G401 (cell line): ENCODE measurements around the gene LDLRAP1. TPM values are rescaled to one million over a fixed set of nuclear protein-coding genes. Genes with fewer than 3 reads are reported as not detected.

ENCODE experiments used
- DNase-seq: peaks from one replicate; pipeline ENCODE4 v3.0.0-alpha.2; 2015; ENCODE audit warnings: low spot score
- in situ Hi-C: cut with HindIII; loops from 2 replicates; pipeline ENCODE4 v1.10.0; 2016; ENCODE audit warnings: low sequenced_read_pairs, mixed read lengths
- total RNA-seq: library from RNA; depleted of rRNA; stranded (reverse); fragments of >200 nt; shearing (Covaris generic); gene quantifications from 2 replicates; pipeline ENCODE4 v1.2.3, GENCODE V29; 2014; rRNA removed

LDLRAP1 gene
- total RNA-seq, 1 experiment from 2014 or later = 30.6 TPM

DNA sequence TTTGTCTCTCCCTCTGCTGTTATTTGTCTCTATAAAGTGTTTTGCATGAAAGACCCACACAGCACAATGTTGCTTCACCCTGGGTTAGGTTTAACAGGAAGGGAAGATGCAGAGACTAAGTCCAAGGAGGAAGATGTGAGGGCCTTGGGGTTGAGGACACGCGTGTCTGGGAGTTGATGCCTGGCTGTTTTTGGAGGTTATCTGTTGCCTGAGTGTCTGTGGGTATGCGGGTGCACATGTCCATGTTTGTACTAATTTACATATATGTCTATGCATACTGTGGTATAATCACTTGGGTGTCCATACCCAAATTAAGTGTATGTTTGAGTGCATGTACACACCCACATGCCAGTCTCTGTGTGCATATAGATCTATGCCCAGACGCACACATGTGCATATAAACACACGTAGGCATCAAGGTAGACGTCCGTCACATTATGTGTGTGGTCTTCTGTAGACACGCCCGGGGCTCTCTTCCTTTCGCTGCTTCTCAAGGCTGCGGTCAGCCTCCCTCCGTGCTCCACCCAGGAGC lies 72.2 kb downstream of the LDLRAP1 start:
- in situ Hi-C loops = no loop called here
- peak; percentile 50 for DNase-seq

DNA sequence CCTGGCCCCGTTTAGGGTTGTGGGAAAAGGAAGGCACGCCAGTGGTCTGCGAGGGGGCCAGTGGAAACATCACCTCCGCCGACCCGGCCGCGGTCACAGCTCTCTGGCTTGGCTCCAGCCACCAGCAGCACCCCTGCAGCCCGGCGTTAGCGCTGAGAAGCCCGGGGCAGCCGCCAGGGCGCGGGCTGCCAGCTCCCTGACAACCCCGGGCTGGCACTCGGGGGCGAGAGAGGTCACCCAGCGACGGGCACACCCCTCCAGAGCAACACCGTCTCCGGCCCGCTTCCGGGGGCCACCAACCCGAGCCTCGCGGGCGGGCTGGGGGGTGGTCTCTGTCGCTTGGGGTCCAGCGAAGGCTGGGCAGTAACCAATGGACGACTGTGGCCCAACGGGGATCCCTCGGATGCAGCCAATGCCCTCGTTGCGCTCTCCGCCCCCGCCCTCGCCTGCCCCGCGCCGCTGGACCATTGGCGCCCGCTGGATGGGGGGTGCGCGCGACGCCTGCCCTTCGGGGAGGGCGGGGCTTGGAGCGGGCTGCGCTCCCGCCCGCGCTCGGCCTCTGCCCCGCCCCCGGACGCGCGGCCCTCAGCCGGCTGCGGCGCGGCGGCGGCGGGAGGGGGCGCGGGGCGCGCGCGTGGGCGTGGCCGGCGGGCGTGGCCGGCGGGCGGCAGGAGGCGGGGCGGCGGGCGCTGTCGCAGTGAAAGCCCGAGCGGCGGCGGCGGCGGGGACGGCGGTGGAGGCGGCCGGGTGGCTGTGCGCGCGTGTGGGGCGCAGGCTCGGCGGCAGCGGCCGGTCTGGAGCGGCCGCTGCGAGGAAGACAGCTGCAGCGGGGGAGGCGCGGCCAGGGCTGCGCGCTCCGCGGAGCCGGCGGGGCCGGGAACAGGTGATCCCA lies 72.9 kb downstream of the LDLRAP1 start, which contains the start of gene MAN1C1:
MAN1C1 (plus strand) TSS at position 697 of the 892 bp plus-strand sequence. CDS start 1,007 bp downstream, outside the sequence.
- in situ Hi-C loops = no loop called here
- peak; percentile 93 for DNase-seq

DNA sequence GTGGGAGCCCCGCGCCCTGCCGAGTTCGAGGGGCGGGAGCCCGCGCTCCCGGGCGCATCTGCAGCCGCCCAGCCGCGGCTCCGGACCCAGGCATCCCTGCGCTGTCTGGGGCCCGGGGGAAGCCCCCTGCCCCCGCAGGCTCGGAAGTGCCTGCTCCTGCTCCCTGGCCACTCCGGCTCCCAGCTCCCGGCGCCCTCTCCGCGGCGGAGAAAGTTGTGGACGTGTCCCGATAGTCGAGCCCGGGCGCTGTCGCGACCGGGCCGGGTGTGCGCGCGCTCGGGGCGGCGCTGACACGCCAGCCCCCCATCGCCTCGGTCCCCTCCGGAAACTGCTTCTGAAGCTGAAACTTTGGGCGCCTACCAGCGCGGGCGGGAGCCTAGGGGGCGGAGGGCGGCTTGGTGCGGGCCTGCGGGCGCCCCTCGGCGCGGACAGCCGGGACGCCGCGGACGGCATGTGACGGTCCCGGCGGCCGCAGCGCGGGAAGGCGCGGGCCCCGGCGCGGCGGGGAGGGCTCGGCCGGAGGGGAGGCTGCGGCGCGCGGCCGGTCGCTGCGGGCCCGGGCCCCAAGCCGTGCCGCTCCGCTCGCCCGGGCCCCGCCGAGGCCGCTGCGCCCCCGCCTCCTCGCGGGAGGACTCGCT lies 73.7 kb downstream of the LDLRAP1 start:
- in situ Hi-C loops = no loop called here
- no peak for DNase-seq

DNA sequence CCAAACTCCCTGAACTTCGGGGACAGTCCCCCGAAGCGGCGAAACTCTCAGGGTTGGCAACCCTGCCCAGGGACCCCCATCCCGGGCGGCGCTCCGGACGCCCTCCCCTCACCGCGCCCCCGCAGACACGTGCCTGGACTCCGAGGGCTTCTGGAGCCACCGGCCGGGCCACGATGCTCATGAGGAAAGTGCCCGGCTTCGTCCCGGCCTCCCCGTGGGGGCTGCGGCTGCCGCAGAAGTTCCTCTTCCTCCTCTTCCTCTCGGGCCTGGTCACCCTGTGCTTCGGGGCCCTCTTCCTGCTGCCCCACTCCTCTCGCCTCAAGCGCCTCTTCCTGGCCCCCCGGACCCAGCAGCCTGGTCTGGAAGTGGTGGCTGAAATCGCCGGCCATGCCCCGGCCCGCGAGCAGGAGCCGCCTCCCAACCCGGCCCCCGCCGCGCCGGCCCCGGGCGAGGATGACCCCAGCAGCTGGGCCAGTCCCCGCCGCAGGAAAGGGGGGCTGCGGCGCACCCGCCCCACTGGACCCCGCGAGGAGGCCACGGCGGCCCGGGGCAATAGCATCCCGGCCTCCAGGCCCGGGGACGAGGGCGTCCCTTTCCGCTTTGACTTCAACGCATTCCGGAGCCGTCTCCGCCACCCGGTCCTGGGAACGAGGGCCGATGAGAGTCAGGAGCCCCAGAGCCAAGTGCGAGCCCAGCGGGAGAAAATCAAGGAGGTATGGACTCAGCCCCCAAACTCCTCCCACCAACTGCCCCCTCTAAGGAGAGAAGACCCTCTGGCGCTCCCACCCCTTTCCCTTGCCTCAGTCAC lies 74.4 kb downstream of the LDLRAP1 start:
- no peak for DNase-seq
- in situ Hi-C loops = no loop called here

DNA sequence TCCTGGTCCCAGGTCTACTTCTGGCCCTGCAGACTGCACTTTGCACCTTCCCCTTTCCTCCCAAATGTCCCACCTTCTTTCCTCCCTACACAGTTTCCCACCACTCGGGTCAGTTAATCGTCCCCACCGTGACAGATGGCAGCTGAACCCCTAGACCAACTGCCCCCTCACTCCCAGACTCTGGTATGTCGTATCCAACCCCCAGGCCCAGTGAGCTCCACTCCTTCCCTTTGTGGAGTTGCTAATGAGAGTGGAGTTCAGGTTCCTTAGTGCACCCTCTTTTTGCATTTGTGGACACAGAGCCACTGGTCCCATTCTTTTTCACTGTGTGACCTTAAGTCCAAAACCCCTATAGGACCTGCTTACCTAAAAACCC lies 75.0 kb downstream of the LDLRAP1 start:
- in situ Hi-C loops = no loop called here
- DNase-seq = peak; percentile 43

Other genes starting within 250 kb of the LDLRAP1 start
- 57.8 and 68.8 TPM in 2 replicates for gene TMEM50A, start 205.3 kb upstream of the LDLRAP1 start, total RNA-seq
- 0.17 and 1.6 TPM in 2 replicates for gene RHCE, start 122.8 kb upstream of the LDLRAP1 start, total RNA-seq
- gene MACO1, start 112.7 kb upstream of the LDLRAP1 start, total RNA-seq = 79.2 and 84.0 TPM in 2 replicates
- gene MAN1C1, start 73.2 kb downstream of the LDLRAP1 start, total RNA-seq = 5.3 and 5.5 TPM in 2 replicates